Suppressor macrophage treated with lipopolysaccharide for 4 hours (primary cell): Measurements from ENCODE around the gene MYOM3.
A peak's percentile ranks its signal among the peaks of the same experiment; 100 is the strongest.
"Not testable (repeated sequence)": the region's sequence is repeated elsewhere in the genome, so short reads cannot be mapped to it uniquely, and the experiment has no call there.

Experiments used
- DNase-seq: peaks from one replicate; pipeline ENCODE4 v3.0.0-alpha.2; 2020

MYOM3 gene

DNA sequence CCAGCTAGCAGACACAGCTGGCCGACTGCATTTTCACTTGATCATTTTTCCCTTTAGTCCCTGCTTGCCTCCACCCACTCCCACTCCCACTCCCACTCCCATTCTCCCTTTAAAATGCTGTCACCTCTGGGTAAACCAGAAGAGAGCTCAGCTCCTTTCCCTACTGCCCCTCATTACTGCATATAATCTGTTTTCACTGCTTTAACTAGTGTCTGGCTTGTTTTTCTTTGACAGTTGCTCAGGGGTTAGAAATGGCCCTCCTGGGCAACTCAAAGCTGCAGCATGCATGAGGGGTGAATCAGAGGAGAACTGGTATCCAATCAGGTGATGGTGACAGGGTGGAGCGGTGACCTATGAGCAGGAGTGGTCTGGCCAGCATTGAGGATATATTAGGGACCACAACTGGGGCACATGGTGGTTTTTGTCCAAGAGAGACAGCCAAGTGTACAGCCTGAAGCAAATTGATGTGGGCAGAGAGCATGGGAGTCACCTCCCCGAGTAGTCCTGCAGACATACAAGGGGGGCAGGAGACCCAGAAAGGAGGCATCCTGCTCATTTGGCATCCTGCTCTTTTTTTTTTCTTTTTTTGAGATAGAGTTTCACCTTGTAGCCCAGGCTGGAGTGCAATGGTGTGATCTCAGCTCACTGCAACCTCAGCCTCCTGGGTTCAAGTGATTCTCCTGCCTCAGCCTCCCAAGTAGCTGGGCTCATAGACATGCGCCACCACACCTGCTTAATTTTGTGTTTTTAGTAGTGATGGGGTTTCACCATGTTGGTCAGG, 89.2 kb downstream of the MYOM3 start:
- DNase-seq, result no peak

DNA sequence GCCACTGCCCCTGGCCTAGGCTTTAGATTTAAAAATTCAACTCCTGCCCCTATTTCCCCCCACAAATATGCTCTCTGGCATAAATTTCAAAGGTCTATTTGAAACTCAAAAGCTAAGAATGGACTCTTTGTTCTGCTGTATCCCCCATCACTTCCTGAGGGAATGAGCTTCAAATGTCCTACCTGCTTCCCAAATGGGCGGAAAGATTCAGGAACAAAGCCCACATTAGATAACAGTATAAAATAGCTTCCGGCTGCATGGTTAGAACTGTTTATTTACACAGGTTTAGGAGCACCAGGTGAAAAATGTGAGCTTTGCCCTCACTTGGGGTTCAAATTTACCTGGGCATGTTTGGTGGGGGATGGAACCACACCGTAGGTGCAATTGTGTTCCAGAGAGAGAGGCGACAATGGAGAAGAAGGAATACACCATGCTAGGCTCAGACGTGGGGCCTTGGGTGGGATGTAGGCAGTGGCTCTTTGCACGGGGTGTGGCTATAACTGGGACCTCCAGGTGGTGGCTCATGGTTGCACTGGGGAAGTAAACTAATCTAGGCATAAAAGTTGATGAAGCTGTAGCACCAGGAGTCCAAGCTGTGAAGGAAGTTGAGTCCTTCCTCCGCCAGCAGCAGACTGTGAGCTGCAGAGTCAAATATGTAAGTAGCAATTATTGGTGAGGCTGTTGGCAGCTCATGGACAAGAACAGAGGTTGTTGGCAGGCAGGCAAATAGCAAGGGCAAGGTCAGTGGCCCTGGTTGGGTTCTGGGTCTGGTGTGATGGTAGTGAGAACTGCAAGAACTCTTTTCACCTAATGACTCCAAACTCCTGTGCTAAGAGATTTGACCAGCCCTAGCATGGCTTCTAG, 90.3 kb downstream of the MYOM3 start:
- no peak for DNase-seq

DNA sequence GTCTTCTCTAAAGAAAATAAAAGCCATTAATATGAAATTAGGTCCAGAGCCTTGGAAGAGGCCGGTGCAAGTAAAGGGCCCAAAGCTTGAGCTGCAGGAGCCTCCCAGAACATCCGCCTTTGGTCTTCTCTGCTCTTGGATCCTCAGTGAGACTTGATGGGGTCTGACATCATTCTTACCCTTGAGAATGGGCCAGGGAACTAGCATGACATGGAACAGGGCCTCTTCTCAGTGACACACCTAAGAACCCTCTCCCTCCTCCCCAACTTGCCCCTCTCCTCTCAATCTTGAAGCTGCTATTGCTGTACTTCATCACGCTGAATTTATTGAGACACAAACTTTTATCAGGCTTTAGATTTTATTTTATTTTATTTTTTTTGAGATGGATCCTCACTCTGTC, 91.5 kb downstream of the MYOM3 start:
- no peak for DNase-seq

DNA sequence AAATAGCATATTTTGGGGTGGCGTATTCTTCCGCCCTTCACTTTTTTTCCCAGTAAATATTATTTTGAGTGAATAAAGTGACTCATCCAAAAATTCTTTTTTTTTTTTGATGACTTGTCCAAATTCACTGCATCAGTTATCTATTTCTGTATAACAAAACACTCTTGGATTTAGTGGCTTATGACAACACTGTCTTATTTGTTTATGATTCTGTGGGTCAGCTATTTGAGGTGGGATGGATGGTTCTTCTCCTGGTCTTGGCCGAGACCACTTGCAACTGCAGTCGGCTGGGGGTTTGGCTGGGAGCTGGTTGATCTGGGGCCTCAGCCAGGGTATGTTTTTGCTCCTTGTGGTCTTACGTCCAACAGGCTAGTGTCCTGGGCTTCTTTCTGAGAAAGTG, 91.9 kb downstream of the MYOM3 start:
- no peak for DNase-seq

DNA sequence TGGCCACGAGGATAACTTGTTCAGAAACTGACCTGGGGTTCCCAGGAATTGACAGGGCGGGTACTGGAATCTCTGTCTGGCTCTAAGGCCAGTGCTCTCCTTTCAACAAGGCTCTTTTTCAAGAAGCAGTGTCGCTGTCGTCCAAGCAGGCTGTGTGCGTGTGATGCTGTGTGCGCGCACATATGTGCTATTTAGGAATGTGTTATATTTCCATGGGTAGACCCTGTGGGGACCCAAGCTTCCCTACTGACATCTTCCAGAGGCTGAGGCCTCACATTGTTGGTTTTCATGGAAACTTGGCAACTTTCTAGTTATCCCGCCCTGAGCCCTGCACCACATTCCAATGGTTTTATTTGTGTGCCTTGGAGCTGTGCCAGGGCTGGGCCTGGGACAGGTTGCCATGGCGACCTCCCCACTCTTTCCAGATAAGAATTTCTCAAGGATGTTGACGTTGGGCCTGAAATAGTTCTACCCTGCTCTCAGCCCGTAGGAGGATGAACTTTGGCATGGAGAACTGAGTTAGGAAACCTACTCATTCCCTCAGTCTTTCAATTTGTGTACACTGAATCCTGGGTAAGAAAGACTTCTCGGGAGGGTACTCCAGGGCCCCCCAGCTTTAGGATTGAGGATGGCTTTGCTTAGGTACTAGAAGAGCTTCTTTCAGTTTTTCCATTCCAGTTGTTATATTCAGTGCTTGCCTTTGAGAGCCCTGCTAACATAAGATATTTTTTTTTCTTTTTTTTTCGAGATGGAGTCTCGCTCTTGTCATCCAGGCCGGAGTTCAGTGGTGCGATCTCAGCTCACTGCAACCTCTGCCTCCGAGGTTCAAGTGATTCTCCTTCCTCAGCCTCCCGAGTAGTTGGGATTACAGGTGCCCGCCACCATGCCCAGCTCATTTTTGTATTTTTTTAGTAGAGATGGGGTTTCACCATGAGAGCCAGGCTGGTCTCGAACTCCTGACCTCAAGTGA, 93.0 kb downstream of the MYOM3 start:
- peak; percentile 26 for DNase-seq

DNA sequence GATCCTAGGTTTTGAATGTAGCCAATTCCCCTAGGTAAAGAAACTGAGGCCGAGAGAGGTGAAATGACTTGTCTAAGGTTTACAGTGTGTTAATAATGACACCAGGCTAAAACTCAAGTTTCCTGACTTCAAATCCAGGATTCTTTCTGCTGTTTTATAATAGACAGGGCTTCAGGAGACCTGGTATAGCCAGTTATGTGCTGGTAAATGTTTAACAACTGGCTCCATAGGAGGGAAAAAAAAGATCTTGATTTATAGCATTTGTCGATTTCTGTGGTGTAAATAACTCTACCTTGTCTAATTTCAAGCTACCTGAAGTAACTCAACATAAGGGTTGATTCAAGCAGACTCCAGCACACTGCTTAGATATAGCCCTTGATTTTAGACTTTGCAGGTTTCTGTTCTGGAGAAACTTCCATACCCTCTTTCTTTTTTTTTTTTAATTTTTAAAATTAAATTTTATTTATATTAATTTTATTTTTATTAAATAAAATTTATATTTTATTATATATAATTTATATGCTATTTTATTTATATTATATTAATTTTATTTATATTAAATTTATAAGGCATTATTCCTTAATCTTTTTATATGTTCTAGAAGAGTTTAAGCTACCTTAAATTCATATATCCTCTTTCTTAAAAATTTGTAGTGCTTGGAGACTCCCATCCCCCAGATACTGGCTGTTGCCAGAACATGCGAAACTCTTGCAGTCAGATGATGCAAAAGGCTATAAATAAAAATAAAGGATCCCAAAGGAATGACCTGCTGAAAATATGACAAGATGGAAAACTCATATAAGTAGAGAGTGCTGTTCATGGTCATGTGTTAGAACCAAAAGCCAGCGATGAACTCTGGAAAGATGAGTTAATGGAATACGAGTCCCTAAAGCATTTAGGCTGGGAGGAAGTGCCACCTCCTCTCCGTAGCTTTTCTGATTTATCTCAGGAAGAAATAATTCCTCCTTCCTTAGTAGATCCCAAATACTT, 96.4 kb downstream of the MYOM3 start:
- no peak for DNase-seq

DNA sequence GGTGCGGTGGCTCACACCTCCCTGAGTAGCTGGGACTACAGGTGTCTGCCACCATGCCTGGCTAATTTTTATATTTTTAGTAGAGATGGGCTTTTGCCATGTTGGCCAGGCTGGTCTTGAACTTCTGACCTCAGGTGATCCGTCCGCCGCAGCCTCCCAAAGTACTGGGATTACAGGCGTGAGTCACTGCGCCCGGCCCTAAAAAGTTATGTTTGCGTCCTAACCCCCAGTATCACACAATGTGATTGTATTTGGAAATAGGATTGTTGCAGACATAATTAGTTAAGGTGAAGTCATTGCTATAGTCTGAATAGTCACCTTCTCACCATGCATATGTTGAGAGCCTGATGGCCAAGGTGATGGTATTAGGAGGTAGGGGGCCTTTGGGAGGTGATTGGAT, 99.1 kb downstream of the MYOM3 start:
- DNase-seq, result not testable (repeated sequence)

DNA sequence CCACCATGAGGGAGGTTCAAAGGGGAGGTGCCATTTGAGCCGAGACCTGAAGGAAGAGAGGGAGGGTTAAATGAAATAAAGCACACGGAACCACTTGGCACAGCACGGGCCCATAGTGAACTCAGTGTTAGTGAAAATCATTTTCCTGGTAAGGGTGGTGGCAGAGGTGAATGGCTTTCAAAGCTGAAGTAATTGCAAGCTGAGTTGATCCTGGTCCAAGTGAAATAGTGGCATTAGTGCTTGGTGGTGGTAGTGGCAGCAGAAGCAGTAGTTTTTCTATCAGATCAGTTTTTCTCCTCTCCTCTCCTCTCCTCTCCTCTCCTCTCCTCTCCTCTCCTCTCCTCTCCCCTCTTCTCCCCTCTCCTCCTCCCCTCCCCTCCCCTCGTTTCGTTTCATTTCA, 101.3 kb downstream of the MYOM3 start:
- DNase-seq, result no peak

DNA sequence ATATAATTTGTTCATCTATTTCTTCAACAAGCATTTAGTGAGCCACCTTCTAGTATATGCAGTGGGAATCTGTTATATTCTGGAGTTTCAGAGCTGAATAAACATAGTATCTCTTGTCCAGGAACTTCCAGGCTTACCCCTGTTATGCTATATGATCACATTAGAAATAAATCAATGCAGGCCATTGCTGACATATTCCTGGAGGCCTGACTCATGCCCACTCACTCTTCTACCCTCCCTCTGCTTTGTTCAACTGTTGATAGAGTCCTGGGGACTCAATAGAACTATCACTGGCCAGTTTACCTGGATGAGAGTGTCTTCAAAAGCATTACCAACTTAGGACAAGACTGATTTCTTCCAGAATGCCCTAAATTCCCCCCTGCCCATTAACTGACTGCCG, 102.5 kb downstream of the MYOM3 start:
- no peak for DNase-seq

DNA sequence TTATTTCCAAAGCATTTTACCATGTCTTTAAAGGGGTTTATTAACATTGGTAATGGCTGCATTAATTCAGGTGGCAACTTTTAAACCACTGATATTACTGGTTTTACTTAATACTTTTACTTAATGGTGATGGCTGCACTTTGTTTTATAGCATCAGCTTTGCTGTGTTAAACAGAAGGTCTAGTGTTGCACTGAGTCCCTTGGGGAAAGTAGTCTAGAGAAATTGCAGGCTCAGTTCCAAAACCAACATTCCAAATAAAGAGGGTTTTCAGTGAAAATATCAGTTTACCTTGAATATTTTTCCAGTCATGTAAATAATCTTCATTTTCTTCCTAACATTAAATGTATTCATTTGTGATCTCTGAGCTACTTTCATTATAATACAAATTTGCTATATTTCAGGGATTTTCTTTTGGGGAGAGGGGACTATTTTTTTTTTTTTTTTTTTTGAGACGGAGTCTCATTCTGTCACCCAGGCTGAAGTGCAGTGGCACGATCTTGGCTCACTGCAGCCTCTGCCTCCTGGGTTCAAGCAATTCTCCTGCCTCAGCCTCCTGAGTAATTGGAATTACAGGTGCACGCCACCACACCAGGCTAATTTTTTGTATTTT, 103.3 kb downstream of the MYOM3 start:
- not testable (repeated sequence) for DNase-seq

DNA sequence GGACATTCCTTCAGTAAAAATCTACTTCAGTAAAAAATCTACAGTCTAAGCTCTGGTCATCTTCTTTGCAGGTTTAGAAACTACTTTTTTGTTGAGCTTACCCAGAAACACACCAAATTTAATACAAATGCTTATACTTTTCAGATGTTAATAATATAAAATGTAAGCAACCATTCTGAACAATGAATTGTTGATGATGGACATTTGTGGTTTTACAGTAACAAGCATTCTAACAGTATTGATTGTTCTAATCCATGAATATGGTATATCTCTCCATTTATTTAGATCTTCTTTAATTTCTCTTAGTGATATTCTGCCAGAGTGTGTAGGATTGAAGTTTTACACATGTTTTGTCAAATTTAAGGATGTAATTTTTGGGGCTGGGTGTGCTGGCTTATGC, 104.9 kb downstream of the MYOM3 start:
- DNase-seq, result no peak
